Esophagus squamous epithelium (tissue), 5 donors: ENCODE measurements around the gene HNRNPDL. TPM values are rescaled to one million over a fixed set of nuclear protein-coding genes. Genes with fewer than 3 reads are reported as not detected.

ENCODE experiments used
- DNase-seq: peaks from one replicate; lab custom pipeline; 2025; lab: John Stamatoyannopoulos, UW
- H3K27ac ChIP-seq, 4 donors: fragments of 200-600 bp; sonication (generic); one replicate each; pipeline ENCODE4 v1.5.1; 2016 to 2019; ENCODE audit warnings: mild to moderate bottlenecking in 1 of 4
- H3K27me3 ChIP-seq, 4 donors: fragments of 200-600 bp; sonication (generic); 1 replicate in 3 of 4; 2 replicates in 1 of 4; pipeline versions ENCODE4 v1.5.1 to v1.6.0; 2017 to 2021; ENCODE audit warnings: antibody characterized with exemption in 1 of 4
- H3K36me3 ChIP-seq, 3 donors: fragments of 200-600 bp; sonication (generic); one replicate each; pipeline ENCODE4 v1.5.1; 2016 to 2019
- H3K4me1 ChIP-seq, 3 donors: fragments of 200-600 bp; sonication (generic); one replicate each; pipeline ENCODE4 v1.5.1; 2017 to 2019
- H3K4me3 ChIP-seq, 4 donors: fragments of 200-600 bp; sonication (generic); 1 replicate in 3 of 4; 2 replicates in 1 of 4; pipeline ENCODE4 v1.5.1; 2016 to 2019; ENCODE audit warnings: mild to moderate bottlenecking in 2 of 4, moderate library complexity in 1 of 4
- H3K9me3 ChIP-seq, 3 donors: fragments of 200-600 bp; sonication (generic); one replicate each; pipeline ENCODE4 v1.5.1; 2016 to 2019
- POLR2A ChIP-seq, 4 donors: fragments of 450-650 bp; IDR thresholded peaks; one replicate each; pipeline ENCODE4 v1.6.1; 2017; ENCODE audit warnings: antibody characterized with exemption in 4 of 4, mild to moderate bottlenecking in 4 of 4, moderate library complexity in 3 of 4
- WGBS, 2 donors: methylation state at CpG; one replicate each; pipeline ENCODE4 v1.1.5; 2018; 5-methylcytosine and 5-hydroxymethylcytosine counted together
- intact Hi-C: fragments of 100-400 bp; cut with DNase I; formaldehyde crosslinking; loops from one replicate; pipeline ENCODE4 v1.15.0; 2022
- total RNA-seq, 4 donors: library from RNA; depleted of rRNA; stranded (reverse); fragments of >200 nt; gene quantifications; one replicate each; pipeline ENCODE4 v1.1.0, GENCODE V29; 2016
- TF ChIP-seq, protein P1 (sequence below), 6 experiments: fragments of 450-650 bp in 4 of 6; fragments of 200-600 bp in 2 of 6; sonication (generic) in 2 of 6; IDR thresholded peaks; one replicate each; pipeline ENCODE4 v1.5.1; 2016 to 2019; ENCODE audit warnings: antibody characterized with exemption in 6 of 6, mild to moderate bottlenecking in 4 of 6, moderate library complexity in 4 of 6
- donor health status: DM: yes; HTN: yes; CAD: no.

The HNRNPDL gene
- total RNA-seq, 4 donors from 2014 or later, result 69.1 to 201 (median 133) TPM

GRCh38 chr4:82381235-82381634 lies 49.0 kb downstream of the HNRNPDL start:
- TF ChIP-seq POLR2A (IDR thresholded peaks at IDR 0.05), result no peak
- TF ChIP-seq, protein P1, sequence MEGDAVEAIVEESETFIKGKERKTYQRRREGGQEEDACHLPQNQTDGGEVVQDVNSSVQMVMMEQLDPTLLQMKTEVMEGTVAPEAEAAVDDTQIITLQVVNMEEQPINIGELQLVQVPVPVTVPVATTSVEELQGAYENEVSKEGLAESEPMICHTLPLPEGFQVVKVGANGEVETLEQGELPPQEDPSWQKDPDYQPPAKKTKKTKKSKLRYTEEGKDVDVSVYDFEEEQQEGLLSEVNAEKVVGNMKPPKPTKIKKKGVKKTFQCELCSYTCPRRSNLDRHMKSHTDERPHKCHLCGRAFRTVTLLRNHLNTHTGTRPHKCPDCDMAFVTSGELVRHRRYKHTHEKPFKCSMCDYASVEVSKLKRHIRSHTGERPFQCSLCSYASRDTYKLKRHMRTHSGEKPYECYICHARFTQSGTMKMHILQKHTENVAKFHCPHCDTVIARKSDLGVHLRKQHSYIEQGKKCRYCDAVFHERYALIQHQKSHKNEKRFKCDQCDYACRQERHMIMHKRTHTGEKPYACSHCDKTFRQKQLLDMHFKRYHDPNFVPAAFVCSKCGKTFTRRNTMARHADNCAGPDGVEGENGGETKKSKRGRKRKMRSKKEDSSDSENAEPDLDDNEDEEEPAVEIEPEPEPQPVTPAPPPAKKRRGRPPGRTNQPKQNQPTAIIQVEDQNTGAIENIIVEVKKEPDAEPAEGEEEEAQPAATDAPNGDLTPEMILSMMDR (IDR thresholded peaks at IDR 0.05), result no peak
- intact Hi-C loops, result no loop called here
- no peaks in the 10 kb centered on the region for H3K27me3 ChIP-seq
- WGBS, 2 donors, result 100% methylated on average over 1 to 2 of the region's 3 CpGs
- peaks cover 0 to 4% (median 0%) of the 10 kb centered on the region in 3 donors for H3K9me3 ChIP-seq
- H3K4me1 ChIP-seq, result peaks cover 0 to 17% (median under 1%) of the 10 kb centered on the region in 3 donors
- no peak overlapping the region for H3K27ac ChIP-seq
- H3K4me3 ChIP-seq, result no peak overlapping the region
- H3K36me3 ChIP-seq, result no peaks in the 10 kb centered on the region
- no peak for DNase-seq

DNA sequence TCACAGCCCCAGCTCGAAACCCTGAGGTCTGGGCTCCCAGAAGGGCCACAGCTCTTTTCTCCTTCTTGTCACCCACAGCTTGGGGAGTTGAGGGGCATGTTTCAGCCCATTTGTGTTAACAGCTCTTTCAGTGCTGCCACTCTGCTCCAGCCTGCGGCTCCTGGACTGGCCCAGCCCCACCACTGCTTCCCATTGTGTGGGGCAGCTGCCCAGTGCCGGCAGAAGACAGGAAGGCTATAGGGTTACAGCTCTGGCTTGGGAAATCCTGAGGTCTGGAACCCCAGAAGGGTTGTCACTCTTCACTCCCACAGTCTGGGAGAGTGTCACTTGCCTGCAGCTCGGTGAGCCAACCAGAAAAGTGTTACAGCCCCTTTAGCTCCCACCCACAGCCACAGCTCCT lies 49.4 kb downstream of the HNRNPDL start:
- TF ChIP-seq, protein P1 (IDR thresholded peaks at IDR 0.05), result no peak
- no peak for TF ChIP-seq POLR2A (IDR thresholded peaks at IDR 0.05)
- intact Hi-C loops, result no loop called here
- H3K4me3 ChIP-seq, result no peak overlapping the region
- H3K4me1 ChIP-seq, result peaks cover 3 to 21% (median 5%) of the 10 kb centered on the region in 3 donors
- no peak overlapping the region for H3K27ac ChIP-seq
- no peaks in the 10 kb centered on the region for H3K27me3 ChIP-seq
- H3K36me3 ChIP-seq, result no peaks in the 10 kb centered on the region
- peaks cover 0 to under 1% (median 0%) of the 10 kb centered on the region in 3 donors for H3K9me3 ChIP-seq
- 70% methylated on average over 4 of the region's 4 CpGs; no CpG with 5 or more reads in 1 of the 2 donors for WGBS, 2 donors
- DNase-seq, result no peak

DNA sequence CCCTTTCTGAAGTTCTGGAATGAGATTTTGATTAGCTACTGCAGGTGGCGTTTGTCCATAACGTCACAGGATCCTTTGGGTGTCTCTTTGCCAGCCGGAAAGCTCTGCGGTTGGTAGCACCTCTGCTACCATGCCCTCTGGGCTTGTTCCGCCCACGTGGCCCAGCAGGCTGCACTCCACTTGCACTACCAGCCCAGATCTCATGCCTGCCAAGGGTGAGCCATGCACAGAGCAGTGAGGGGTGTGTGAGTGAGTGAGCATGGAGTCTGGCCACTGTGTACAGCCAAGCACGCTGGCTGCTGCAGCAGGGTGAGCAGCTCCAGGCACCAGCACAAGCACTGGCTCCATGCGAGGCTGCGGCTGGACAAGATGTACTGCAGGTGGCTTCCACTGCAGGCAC lies 49.9 kb downstream of the HNRNPDL start:
- intact Hi-C loops, result no loop called here
- Histone ChIP-seq H3K27me3 (no peaks in the 10 kb centered on the region), H3K36me3 (no peaks in the 10 kb centered on the region), H3K27ac (no peak overlapping the region), H3K9me3 (no peaks in the 10 kb centered on the region), H3K4me1 (peaks cover 7 to 26% (median 10%) of the 10 kb centered on the region in 3 donors), H3K4me3 (no peak overlapping the region)
- 44 to 73% methylated on average over 4 of the region's 9 CpGs for WGBS, 2 donors
- no peak for TF ChIP-seq POLR2A (IDR thresholded peaks at IDR 0.05)
- TF ChIP-seq, protein P1 (IDR thresholded peaks at IDR 0.05), result peak in 2 of 6 experiments; percentile 7 to 27
- no peak for DNase-seq

DNA sequence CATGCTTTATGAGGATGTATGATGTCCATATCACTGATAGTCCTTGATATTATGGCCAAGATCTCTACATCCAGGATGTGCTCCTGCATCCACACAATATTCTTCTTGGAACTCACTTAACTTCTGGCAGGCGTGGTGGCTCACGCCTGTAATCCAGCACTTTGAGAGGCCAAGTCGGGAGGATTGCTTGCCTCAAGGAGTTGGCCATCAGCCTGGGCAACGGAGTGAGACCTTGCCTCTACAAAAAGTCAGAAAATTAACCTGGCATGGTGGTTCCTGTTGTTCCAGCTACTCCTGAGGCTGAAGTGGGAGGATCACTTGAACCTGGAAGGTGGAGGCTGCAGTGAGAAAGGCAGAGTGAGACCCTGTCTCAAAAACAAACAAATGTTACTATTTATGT lies 54.2 kb downstream of the HNRNPDL start:
- WGBS, 2 donors, result 31 to 41% methylated on average over 3 to 4 of the region's 4 CpGs
- no peaks in the 10 kb centered on the region for H3K9me3 ChIP-seq

More for the DNA sequence above, 54.2 kb downstream of the HNRNPDL start:
- Histone ChIP-seq H3K4me1 (peaks cover 7 to 45% (median 13%) of the 10 kb centered on the region in 3 donors), H3K4me3 (no peak overlapping the region), H3K27ac (no peak overlapping the region), H3K36me3 (no peaks in the 10 kb centered on the region), H3K27me3 (no peaks in the 10 kb centered on the region)
- TF ChIP-seq, protein P1 (IDR thresholded peaks at IDR 0.05), result no peak
- TF ChIP-seq POLR2A (IDR thresholded peaks at IDR 0.05), result no peak
- intact Hi-C loops, result no loop called here
- DNase-seq, result no peak
